ENCODE data around the gene GPSM1. TPM values are rescaled to one million over a fixed set of nuclear protein-coding genes. Genes with fewer than 3 reads are reported as not detected.

GPSM1 gene
- total RNA-seq, 1 donor from 2014 or later: 82.2 TPM

- Mint-ChIP-seq H3K9me3 (ENCODE audit: low read depth) (no peaks in the 10 kb centered on the region), H3K27ac (no peak overlapping the region), H3K4me1 (ENCODE audit: low read depth) (peaks cover 4% of the 10 kb centered on the region), H3K27me3 (no peaks in the 10 kb centered on the region), H3K36me3 (ENCODE audit: insufficient read depth) (no peaks in the 10 kb centered on the region), H3K4me3 (ENCODE audit: low read depth) (no peak overlapping the region)
- no peak for TF ChIP-seq CTCF (IDR thresholded peaks at IDR 0.05; ENCODE audit: unreplicated experiment)
- DNase-seq (ENCODE audit: low spot score, unreplicated experiment): no peak
Measured at GRCh38 chr9:136333486-136333885, 6.1 kb downstream of the GPSM1 start.

GRCh38 chr9:136334541-136334940, 7.2 kb downstream of the GPSM1 start:
- DNase-seq (ENCODE audit: low spot score, unreplicated experiment): no peak
- H3K4me3 Mint-ChIP-seq (ENCODE audit: low read depth): no peak overlapping the region
- TF ChIP-seq CTCF (IDR thresholded peaks at IDR 0.05; ENCODE audit: unreplicated experiment): no peak
- H3K4me1 Mint-ChIP-seq (ENCODE audit: low read depth): no peaks in the 10 kb centered on the region
- no peaks in the 10 kb centered on the region for H3K9me3 Mint-ChIP-seq (ENCODE audit: low read depth)
- H3K27me3 Mint-ChIP-seq: no peaks in the 10 kb centered on the region
- H3K36me3 Mint-ChIP-seq (ENCODE audit: insufficient read depth): peaks cover 3% of the 10 kb centered on the region
- no peak overlapping the region for H3K27ac Mint-ChIP-seq

- H3K9me3 Mint-ChIP-seq (ENCODE audit: low read depth): no peaks in the 10 kb centered on the region
- no peaks in the 10 kb centered on the region for H3K4me1 Mint-ChIP-seq (ENCODE audit: low read depth)
- H3K27ac Mint-ChIP-seq: no peak overlapping the region
- H3K27me3 Mint-ChIP-seq: no peaks in the 10 kb centered on the region
- peaks cover 4% of the 10 kb centered on the region for H3K36me3 Mint-ChIP-seq (ENCODE audit: insufficient read depth)
- no peak for TF ChIP-seq CTCF (IDR thresholded peaks at IDR 0.05; ENCODE audit: unreplicated experiment)
- DNase-seq (ENCODE audit: low spot score, unreplicated experiment): no peak
- no peak overlapping the region for H3K4me3 Mint-ChIP-seq (ENCODE audit: low read depth)
Measured at GRCh38 chr9:136335296-136336155, 8.2 kb downstream of the GPSM1 start.

- Mint-ChIP-seq H3K27me3 (no peaks in the 10 kb centered on the region), H3K4me3 (ENCODE audit: low read depth) (no peak overlapping the region), H3K36me3 (ENCODE audit: insufficient read depth) (peaks cover 4% of the 10 kb centered on the region), H3K27ac (no peak overlapping the region), H3K4me1 (ENCODE audit: low read depth) (no peaks in the 10 kb centered on the region), H3K9me3 (ENCODE audit: low read depth) (no peaks in the 10 kb centered on the region)
- TF ChIP-seq CTCF (IDR thresholded peaks at IDR 0.05; ENCODE audit: unreplicated experiment): no peak
- no peak for DNase-seq (ENCODE audit: low spot score, unreplicated experiment)
Measured at GRCh38 chr9:136336156-136336870, 9.0 kb downstream of the GPSM1 start.

- Mint-ChIP-seq H3K27ac (no peak overlapping the region), H3K27me3 (no peaks in the 10 kb centered on the region), H3K4me1 (ENCODE audit: low read depth) (no peaks in the 10 kb centered on the region), H3K9me3 (ENCODE audit: low read depth) (no peaks in the 10 kb centered on the region), H3K4me3 (ENCODE audit: low read depth) (no peak overlapping the region), H3K36me3 (ENCODE audit: insufficient read depth) (peaks cover 4% of the 10 kb centered on the region)
- no peak for DNase-seq (ENCODE audit: low spot score, unreplicated experiment)
- no peak for TF ChIP-seq CTCF (IDR thresholded peaks at IDR 0.05; ENCODE audit: unreplicated experiment)
Measured at GRCh38 chr9:136336881-136337280, 9.5 kb downstream of the GPSM1 start.

Data from progenitor cell of endocrine pancreas (in vitro differentiated cells).